GM23338 (cell line): Measurements from ENCODE around the gene SLC1A4. TPM values are rescaled to one million over a fixed set of nuclear protein-coding genes. Genes with fewer than 3 reads are reported as not detected.

Experiments
- ATAC-seq: fragments of 200-7000 bp; cut with Tn5 transposase; 3 replicates; pipeline ENCODE4 v1.9.1; 2020
- DNase-seq: peaks from one replicate; pipeline ENCODE4 v3.0.0-alpha.2; 2015; ENCODE audit warnings: low spot score
- H2AFZ ChIP-seq: fragments of 200-600 bp; sonication (generic); 2 replicates; pipeline ENCODE4 v1.8.0; 2016; ENCODE audit warnings: antibody characterized with exemption, mild to moderate bottlenecking, moderate library complexity
- H3F3A ChIP-seq: fragments of 200-600 bp; sonication (generic); replicated peaks from 2 replicates; pipeline ENCODE4 v1.8.0; 2017; ENCODE audit warnings: antibody characterized with exemption, mixed run types, low read depth
- H3K27ac ChIP-seq: fragments of 200-600 bp; sonication (generic); 2 replicates; pipeline ENCODE4 v1.6.1; 2016; ENCODE audit warnings: low read depth
- H3K27me3 ChIP-seq: fragments of 200-600 bp; sonication (generic); 2 replicates; pipeline ENCODE4 v1.8.0; 2016; ENCODE audit warnings: mild to moderate bottlenecking, mixed run types, moderate library complexity; ENCODE audit not compliant: insufficient read depth
- H3K36me3 ChIP-seq: fragments of 200-600 bp; sonication (generic); 2 replicates; pipeline ENCODE4 v1.8.0; 2016; ENCODE audit warnings: mild to moderate bottlenecking; ENCODE audit not compliant: insufficient read depth
- H3K4me1 ChIP-seq: fragments of 200-600 bp; sonication (generic); 2 replicates; pipeline ENCODE4 v1.8.0; 2016; ENCODE audit warnings: mild to moderate bottlenecking, moderate library complexity; ENCODE audit not compliant: insufficient read depth
- H3K4me2 ChIP-seq: fragments of 200-600 bp; sonication (generic); 2 replicates; pipeline ENCODE4 v1.7.1; 2017; ENCODE audit warnings: mixed run types
- H3K4me3 ChIP-seq: fragments of 200-600 bp; sonication (generic); 2 replicates; pipeline ENCODE4 v1.6.1; 2016; ENCODE audit warnings: mixed run types
- H3K79me2 ChIP-seq: fragments of 200-600 bp; sonication (generic); replicated peaks from 2 replicates; pipeline ENCODE4 v1.8.0; 2017; ENCODE audit warnings: mild to moderate bottlenecking; ENCODE audit not compliant: insufficient read depth
- H3K9me2 ChIP-seq: fragments of 200-600 bp; sonication (generic); 2 replicates; pipeline ENCODE4 v1.8.0; 2017; ENCODE audit not compliant: insufficient read depth
- H4K20me1 ChIP-seq: fragments of 200-600 bp; sonication (generic); replicated peaks from 2 replicates; pipeline ENCODE4 v1.8.0; 2017; ENCODE audit warnings: mild to moderate bottlenecking; ENCODE audit not compliant: insufficient read depth
- H3K27ac Mint-ChIP-seq: 2 replicates; pipeline ENCODE4 v1.8.0; 2020; ENCODE audit warnings: inconsistent platforms, mild to moderate bottlenecking, moderate library complexity, mixed read lengths
- H3K27me3 Mint-ChIP-seq: 3 replicates; pipeline ENCODE4 v1.8.0; 2022; ENCODE audit warnings: low read depth, mild to moderate bottlenecking, moderate library complexity, mixed read lengths, inconsistent platforms; ENCODE audit not compliant: insufficient read depth, poor library complexity
- H3K36me3 Mint-ChIP-seq: 3 replicates; pipeline ENCODE4 v1.8.0; 2021; ENCODE audit warnings: low read depth, mild to moderate bottlenecking, inconsistent platforms, moderate library complexity, mixed read lengths
- H3K4me1 Mint-ChIP-seq: 3 replicates; pipeline ENCODE4 v1.8.0; 2020; ENCODE audit warnings: mild to moderate bottlenecking, inconsistent platforms, mixed read lengths
- H3K4me3 Mint-ChIP-seq: 3 replicates; pipeline ENCODE4 v1.8.0; 2021; ENCODE audit warnings: moderate library complexity, mild to moderate bottlenecking, inconsistent platforms, mixed read lengths
- H3K9me3 Mint-ChIP-seq: 3 replicates; pipeline ENCODE4 v1.8.0; 2020; ENCODE audit warnings: moderate library complexity, mild to moderate bottlenecking, inconsistent platforms, mixed read lengths
- EZH2 ChIP-seq: fragments of 200-600 bp; sonication (generic); IDR thresholded peaks from one replicate; pipeline ENCODE4 v1.8.0; 2017; ENCODE audit warnings: antibody characterized with exemption, mild to moderate bottlenecking, low read depth; ENCODE audit not compliant: unreplicated experiment
- EZH2phosphoT487 ChIP-seq: fragments of 200-600 bp; sonication (generic); IDR thresholded peaks from one replicate; pipeline ENCODE4 v1.8.1; 2018; ENCODE audit warnings: antibody characterized with exemption; ENCODE audit not compliant: unreplicated experiment
- NANOG ChIP-seq: IDR thresholded peaks from 2 replicates; pipeline ENCODE4 v1.6.1; 2016; ENCODE audit warnings: antibody characterized with exemption, borderline replicate concordance
- POLR2AphosphoS5 ChIP-seq: IDR thresholded peaks from 2 replicates; pipeline ENCODE4 v1.6.1; 2016; ENCODE audit warnings: antibody characterized with exemption, low read depth
- STAT1 ChIP-seq: IDR thresholded peaks from one replicate; pipeline ENCODE4 v1.6.1; 2016; ENCODE audit warnings: antibody characterized with exemption; ENCODE audit not compliant: unreplicated experiment
- ZNF114 ChIP-seq: fragments of 250-450 bp; sonication (Bioruptor Pico); IDR thresholded peaks from 2 replicates; pipeline ENCODE4 v1.5.0; 2020; ENCODE audit warnings: mild to moderate bottlenecking, moderate library complexity
- ZNF331 ChIP-seq: fragments of 250-450 bp; sonication (Bioruptor Pico); IDR thresholded peaks from 2 replicates; pipeline ENCODE4 v1.5.0; 2020; ENCODE audit warnings: low read depth, mild to moderate bottlenecking, moderate library complexity
- polyA plus RNA-seq: library from polyadenylated mRNA; unstranded; fragments of >200 nt; fragmentation: Nextera tagmentation; extraction: Ambion mirVana; gene quantifications from 2 replicates; pipeline ENCODE4 v1.2.1, GENCODE V29; 2016
- total RNA-seq: library from RNA; depleted of rRNA; stranded (reverse); fragments of >200 nt; shearing (Covaris generic); gene quantifications from 2 replicates; pipeline ENCODE4 v1.2.3, GENCODE V29; 2014
- TF ChIP-seq, protein P1 (sequence below): IDR thresholded peaks from 2 replicates; pipeline ENCODE4 v1.6.1; 2016; ENCODE audit warnings: antibody characterized with exemption
- TF ChIP-seq, protein P2 (sequence below): IDR thresholded peaks from one replicate; pipeline ENCODE4 v1.6.1; 2018; ENCODE audit warnings: antibody characterized with exemption; ENCODE audit not compliant: unreplicated experiment

The SLC1A4 gene
- total and polyA plus RNA-seq, 2 experiments from 2014 or later: 1.3 to 2.7 TPM

DNA sequence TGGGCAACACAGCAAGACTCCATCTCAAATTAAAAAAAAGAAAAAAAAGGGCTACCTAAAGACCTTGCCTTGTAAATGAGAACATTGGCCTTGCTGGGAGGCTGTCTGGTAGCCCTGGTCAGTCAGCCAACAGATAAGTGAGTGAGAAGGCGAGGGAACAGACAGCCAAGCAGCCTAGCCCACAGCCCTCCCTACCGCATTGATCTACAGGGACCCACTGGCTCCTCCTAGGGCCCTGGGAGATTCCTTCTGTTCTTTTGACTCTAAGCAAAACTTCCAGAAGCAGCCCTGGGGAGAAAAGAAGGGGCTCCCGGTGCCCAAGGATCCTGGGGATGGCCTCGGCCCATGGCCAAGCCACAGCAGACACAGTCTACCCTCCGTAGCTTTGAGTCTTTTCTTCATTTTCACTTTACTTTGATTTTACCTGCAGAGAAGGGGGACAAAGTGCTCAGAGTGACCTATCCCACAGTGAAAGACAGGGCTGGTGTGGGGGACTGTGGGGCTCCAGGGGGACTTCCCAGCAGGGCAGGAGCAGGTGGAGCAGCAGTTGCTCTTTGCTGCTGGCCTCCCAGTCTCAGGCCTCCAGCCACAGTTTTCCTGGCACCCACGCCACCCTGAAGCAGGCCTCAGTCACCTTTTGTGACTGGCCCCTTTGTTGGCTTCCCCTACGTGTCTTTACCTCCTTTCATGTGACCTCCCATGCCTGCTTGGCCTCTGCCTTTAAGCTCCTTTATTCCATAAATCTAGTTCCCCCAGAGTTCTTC is 72.1 kb downstream of the SLC1A4 start:
- no peak overlapping the region for H2AFZ ChIP-seq
- H3K4me1 ChIP-seq: peaks cover 8% of the 10 kb centered on the region; the same call in 1 of the 2 replicates
- ATAC-seq (no peak), DNase-seq (no peak)
- peaks cover 37% of the 10 kb centered on the region for H3K4me1 Mint-ChIP-seq
- peaks cover 38% of the 10 kb centered on the region for H4K20me1 ChIP-seq
- no peaks in the 10 kb centered on the region for H3K27me3 ChIP-seq
- peaks cover 16% of the 10 kb centered on the region; the same call in 2 of the 3 replicates for H3K36me3 Mint-ChIP-seq
- H3K9me2 ChIP-seq: no peaks in the 10 kb centered on the region
- peaks cover 13% of the 10 kb centered on the region for H3K27me3 Mint-ChIP-seq
- no peaks in the 10 kb centered on the region for H3K36me3 ChIP-seq
- H3K27ac ChIP-seq: no peak overlapping the region
- no peak overlapping the region for H3K27ac Mint-ChIP-seq
- no peak overlapping the region for H3K4me3 Mint-ChIP-seq
- no peaks in the 10 kb centered on the region for H3F3A ChIP-seq
- TF ChIP-seq, protein P1, sequence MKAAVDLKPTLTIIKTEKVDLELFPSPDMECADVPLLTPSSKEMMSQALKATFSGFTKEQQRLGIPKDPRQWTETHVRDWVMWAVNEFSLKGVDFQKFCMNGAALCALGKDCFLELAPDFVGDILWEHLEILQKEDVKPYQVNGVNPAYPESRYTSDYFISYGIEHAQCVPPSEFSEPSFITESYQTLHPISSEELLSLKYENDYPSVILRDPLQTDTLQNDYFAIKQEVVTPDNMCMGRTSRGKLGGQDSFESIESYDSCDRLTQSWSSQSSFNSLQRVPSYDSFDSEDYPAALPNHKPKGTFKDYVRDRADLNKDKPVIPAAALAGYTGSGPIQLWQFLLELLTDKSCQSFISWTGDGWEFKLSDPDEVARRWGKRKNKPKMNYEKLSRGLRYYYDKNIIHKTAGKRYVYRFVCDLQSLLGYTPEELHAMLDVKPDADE: no peak
- TF ChIP-seq NANOG: no peak
- H3K4me2 ChIP-seq: no peak overlapping the region
- peaks cover 92% of the 10 kb centered on the region for H3K79me2 ChIP-seq
- no peaks in the 10 kb centered on the region for H3K9me3 Mint-ChIP-seq
- H3K4me3 ChIP-seq: no peak overlapping the region

DNA sequence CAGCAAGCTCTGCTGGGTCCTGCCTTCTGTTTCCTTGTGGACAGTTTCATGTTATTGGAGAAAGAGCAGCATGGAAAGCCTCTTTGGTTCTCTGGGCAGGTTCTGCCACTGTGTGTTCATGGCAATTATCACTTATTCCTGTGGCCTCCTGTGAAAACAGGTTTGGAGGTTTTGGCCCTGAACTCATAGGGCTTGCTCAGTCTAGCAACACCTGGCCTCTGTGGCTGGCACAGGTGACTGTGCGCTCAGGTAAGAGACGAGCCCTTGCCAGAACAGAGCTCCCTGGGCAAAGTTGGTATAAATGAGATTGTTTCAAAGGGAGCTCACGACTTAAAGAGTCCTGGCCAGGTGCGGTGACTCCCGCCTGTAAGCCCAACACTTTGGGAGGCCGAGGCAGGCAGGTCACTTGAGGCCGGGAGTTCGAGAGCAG is 72.7 kb downstream of the SLC1A4 start:
- Histone ChIP-seq H4K20me1 (peaks cover 38% of the 10 kb centered on the region), H3K4me2 (no peak overlapping the region), H3K27ac (no peak overlapping the region), H3K36me3 (no peaks in the 10 kb centered on the region), H3K4me3 (no peak overlapping the region), H3F3A (no peaks in the 10 kb centered on the region), H2AFZ (no peak overlapping the region), H3K27me3 (no peaks in the 10 kb centered on the region), H3K79me2 (peaks cover 95% of the 10 kb centered on the region), H3K4me1 (peaks cover 8% of the 10 kb centered on the region; the same call in 1 of the 2 replicates), H3K9me2 (no peaks in the 10 kb centered on the region)
- Mint-ChIP-seq H3K4me3 (no peak overlapping the region), H3K4me1 (peaks cover 37% of the 10 kb centered on the region), H3K9me3 (no peaks in the 10 kb centered on the region), H3K27ac (no peak overlapping the region), H3K36me3 (peaks cover 15% of the 10 kb centered on the region; the same call in 2 of the 3 replicates), H3K27me3 (peaks cover 13% of the 10 kb centered on the region)
- no peak for ATAC-seq
- DNase-seq: no peak
- TF ChIP-seq ZNF114 (no peak), POLR2AphosphoS5 (no peak), STAT1 (no peak), EZH2 (no peak), EZH2phosphoT487 (no peak), ZNF331 (CRISPR knock-in tag) (no peak)
- TF ChIP-seq, protein P1: no peak
- TF ChIP-seq, protein P2, sequence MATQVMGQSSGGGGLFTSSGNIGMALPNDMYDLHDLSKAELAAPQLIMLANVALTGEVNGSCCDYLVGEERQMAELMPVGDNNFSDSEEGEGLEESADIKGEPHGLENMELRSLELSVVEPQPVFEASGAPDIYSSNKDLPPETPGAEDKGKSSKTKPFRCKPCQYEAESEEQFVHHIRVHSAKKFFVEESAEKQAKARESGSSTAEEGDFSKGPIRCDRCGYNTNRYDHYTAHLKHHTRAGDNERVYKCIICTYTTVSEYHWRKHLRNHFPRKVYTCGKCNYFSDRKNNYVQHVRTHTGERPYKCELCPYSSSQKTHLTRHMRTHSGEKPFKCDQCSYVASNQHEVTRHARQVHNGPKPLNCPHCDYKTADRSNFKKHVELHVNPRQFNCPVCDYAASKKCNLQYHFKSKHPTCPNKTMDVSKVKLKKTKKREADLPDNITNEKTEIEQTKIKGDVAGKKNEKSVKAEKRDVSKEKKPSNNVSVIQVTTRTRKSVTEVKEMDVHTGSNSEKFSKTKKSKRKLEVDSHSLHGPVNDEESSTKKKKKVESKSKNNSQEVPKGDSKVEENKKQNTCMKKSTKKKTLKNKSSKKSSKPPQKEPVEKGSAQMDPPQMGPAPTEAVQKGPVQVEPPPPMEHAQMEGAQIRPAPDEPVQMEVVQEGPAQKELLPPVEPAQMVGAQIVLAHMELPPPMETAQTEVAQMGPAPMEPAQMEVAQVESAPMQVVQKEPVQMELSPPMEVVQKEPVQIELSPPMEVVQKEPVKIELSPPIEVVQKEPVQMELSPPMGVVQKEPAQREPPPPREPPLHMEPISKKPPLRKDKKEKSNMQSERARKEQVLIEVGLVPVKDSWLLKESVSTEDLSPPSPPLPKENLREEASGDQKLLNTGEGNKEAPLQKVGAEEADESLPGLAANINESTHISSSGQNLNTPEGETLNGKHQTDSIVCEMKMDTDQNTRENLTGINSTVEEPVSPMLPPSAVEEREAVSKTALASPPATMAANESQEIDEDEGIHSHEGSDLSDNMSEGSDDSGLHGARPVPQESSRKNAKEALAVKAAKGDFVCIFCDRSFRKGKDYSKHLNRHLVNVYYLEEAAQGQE: no peak
